Ectodermal cell (in vitro differentiated cells): ENCODE measurements around the gene CD79A.
"Not testable (repeated sequence)": the region's sequence is repeated elsewhere in the genome, so short reads cannot be mapped to it uniquely, and the experiment has no call there.

Experiments used
- H3K27ac ChIP-seq: 2 replicates; pipeline ENCODE4 v1.7.0; 2013; ENCODE audit warnings: mild to moderate bottlenecking, low read depth, low read length; ENCODE audit not compliant: insufficient read depth, poor library complexity, severe bottlenecking
- H3K27me3 ChIP-seq: 2 replicates; pipeline ENCODE4 v1.7.0; 2013; ENCODE audit warnings: mild to moderate bottlenecking, low read length; ENCODE audit not compliant: insufficient read depth, control insufficient read depth, poor library complexity, severe bottlenecking
- H3K36me3 ChIP-seq: one replicate; pipeline ENCODE4 v1.7.0; 2013; ENCODE audit warnings: low read length; ENCODE audit not compliant: control insufficient read depth, insufficient read depth
- H3K4me1 ChIP-seq: one replicate; pipeline ENCODE4 v1.7.0; 2013; ENCODE audit warnings: low read length; ENCODE audit not compliant: control insufficient read depth, insufficient read depth
- H3K4me3 ChIP-seq: 2 replicates; pipeline ENCODE4 v1.7.0; 2013; ENCODE audit warnings: low read depth, low read length, control low read depth; ENCODE audit not compliant: insufficient read depth
- H3K9me3 ChIP-seq: 2 replicates; pipeline ENCODE4 v1.7.0; 2013; ENCODE audit warnings: mild to moderate bottlenecking, low read length, moderate library complexity; ENCODE audit not compliant: control insufficient read depth
- WGBS, 2 experiments: methylation state at CpG; one replicate each; pipeline ENCODE4 v1.1.7; 2013; ENCODE audit warnings: missing lambda C conversion rate in 2 of 2; 5-methylcytosine and 5-hydroxymethylcytosine counted together

The CD79A gene

DNA sequence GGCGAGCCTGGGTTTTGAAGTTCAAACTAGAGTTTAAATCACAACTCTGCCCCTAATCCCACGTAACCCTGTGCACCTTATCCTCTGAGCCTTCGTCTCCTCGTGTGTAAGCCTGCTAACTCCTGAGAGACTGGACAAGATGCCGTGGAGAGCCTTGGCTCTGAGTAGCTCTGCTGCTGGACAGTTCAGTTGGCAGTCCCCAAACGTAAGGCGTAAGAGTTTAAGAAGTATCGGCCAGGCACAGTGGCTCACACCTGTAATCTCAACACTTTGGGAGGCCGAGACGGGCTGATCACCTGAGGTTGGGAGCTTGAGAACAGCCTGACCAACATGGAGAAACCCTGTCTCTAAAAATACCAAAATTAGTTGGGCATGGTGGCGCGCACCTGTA lies 4.7 kb upstream of the CD79A start:
- H3K4me1 ChIP-seq = no peaks in the 10 kb centered on the region
- H3K4me3 ChIP-seq = no peak overlapping the region
- WGBS, 2 experiments = 92 to 93% methylated on average over 12 of the region's 12 CpGs
- H3K27ac ChIP-seq = no peak overlapping the region
- peaks cover 28% of the 10 kb centered on the region for H3K36me3 ChIP-seq
- H3K27me3 ChIP-seq = no peaks in the 10 kb centered on the region
- no peaks in the 10 kb centered on the region for H3K9me3 ChIP-seq

DNA sequence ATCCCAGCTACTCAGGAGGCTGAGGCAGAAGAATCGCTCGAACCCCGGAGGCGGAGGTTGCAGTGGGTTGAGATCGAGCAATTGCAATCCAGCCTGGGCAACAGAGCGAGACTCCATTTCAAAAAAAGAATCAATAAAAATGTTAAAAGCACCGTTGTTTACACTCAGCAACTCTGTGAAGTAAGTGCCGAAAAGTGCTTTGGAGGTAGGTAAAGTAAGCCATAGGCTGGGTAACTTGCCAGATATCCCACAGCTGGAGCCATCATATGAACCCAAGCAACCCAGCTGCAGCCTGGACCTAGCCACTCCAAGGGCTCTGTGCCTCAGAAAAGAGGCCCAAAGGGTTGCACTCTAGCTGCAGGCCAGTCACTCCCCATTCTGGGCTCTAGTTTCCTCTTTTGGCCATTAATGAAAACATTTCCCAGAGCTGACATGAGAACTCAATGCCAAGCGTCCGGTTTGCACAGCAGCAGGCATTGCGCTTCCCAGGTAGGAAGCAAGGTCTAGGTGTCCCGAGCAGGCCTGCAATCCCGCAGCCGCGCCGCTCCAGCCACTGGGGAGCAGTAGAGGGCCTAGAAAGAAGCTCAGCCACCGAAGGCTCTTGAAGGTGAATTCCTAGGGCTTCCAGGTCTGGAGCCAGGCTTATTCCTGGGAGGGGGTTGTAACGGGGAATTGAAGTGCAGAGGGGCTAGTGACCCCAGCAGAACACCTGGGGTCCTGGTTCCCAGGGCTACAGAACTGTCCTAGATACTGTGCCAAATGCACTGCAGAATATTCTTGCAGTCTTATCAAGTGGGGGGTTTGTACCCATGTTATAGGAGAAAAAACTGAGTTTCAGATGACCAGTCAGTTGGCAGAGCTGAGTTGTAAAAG lies 4.1 kb upstream of the CD79A start:
- H3K36me3 ChIP-seq = peaks cover 23% of the 10 kb centered on the region
- no peak overlapping the region for H3K27ac ChIP-seq
- H3K9me3 ChIP-seq = no peaks in the 10 kb centered on the region
- H3K4me3 ChIP-seq = no peak overlapping the region
- H3K27me3 ChIP-seq = no peaks in the 10 kb centered on the region
- 49 to 50% methylated on average over 18 of the region's 18 CpGs for WGBS, 2 experiments
- H3K4me1 ChIP-seq = no peaks in the 10 kb centered on the region

DNA sequence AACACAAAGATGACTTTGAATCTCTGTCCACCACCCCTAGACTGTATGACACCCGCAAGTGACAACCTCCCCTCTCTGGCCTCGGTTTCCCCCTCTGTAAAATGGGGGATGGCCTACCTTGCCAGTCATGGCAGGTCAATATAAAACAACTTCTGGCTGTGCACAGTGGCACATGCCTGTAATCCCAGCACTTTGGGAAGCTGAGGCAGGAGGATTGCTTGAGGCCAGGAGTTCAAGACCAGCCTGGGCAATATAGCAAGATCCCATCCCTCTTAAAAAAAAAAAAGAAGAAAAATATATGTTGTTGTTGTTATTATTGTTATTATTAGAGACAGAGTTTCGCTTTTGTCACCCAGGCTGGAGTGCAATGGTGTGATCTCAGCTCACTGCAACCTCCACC lies 1.1 kb upstream of the CD79A start:
- H3K4me1 ChIP-seq, H3K27me3 ChIP-seq, H3K27ac ChIP-seq, H3K4me3 ChIP-seq, H3K36me3 ChIP-seq, H3K9me3 ChIP-seq: not testable (repeated sequence)
- WGBS, 2 experiments = 84 to 87% methylated on average over 3 of the region's 3 CpGs

DNA sequence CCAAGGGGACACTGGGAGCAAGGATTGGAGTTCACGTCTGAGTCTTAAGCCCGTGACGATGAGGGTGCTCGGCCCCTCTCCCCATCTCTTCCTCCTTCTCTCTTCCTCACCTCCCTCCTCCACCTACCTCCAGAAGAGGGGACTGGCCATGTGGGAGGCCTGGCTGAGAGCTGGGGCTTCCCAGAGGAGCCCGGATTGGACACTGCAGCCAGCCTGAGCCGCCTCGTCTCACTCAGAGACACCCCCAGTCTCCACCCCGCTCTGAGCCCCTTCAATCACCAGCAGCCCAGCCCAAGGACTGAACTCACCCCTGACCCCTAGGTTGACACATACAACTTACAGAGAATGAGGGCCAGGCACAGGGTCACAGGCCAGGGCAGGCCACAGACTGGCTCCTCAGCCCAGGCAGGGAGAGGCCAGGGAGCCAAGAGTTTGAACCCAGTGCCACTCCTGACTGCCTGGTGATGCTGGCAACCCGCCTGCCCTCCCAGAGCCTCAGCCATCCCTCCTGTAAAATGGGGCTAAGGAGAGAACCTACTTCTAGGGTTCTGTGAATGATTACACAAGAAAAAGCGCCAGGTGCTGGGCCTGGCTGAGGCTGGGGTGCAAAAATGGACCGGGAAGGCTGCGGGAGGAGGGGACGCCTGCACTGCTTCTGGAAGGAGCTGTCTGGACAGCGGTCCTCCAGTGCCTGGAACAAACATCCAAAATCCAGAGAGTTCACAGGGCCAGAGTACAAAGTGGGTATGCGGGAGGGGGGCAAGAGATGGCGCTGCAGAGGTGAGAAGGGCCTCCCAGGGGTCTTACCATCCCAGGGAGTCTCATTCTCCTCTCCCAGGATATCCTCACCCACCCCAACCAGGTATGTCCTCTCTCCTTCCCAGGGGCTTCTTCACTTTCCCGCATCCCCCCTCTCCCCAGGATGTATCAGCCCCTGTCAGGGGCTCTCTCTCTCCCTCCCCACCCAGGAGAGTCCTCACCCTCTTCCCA lies 1.1 kb downstream of the CD79A start:
- Histone ChIP-seq H3K4me1 (peaks cover 4% of the 10 kb centered on the region), H3K9me3 (no peaks in the 10 kb centered on the region), H3K27ac (no peak overlapping the region), H3K27me3 (peaks cover 26% of the 10 kb centered on the region), H3K36me3 (no peaks in the 10 kb centered on the region), H3K4me3 (no peak overlapping the region)
- 84 to 85% methylated on average over 17 of the region's 17 CpGs for WGBS, 2 experiments

GRCh38 chr19:41879080-41879479 lies 2.0 kb downstream of the CD79A start:
- peaks cover 33% of the 10 kb centered on the region for H3K27me3 ChIP-seq
- H3K4me3 ChIP-seq = no peak overlapping the region
- no peak overlapping the region for H3K27ac ChIP-seq
- H3K36me3 ChIP-seq = no peaks in the 10 kb centered on the region
- WGBS, 2 experiments = 89 to 92% methylated on average over 21 of the region's 21 CpGs
- peaks cover 4% of the 10 kb centered on the region for H3K4me1 ChIP-seq
- no peaks in the 10 kb centered on the region for H3K9me3 ChIP-seq

DNA sequence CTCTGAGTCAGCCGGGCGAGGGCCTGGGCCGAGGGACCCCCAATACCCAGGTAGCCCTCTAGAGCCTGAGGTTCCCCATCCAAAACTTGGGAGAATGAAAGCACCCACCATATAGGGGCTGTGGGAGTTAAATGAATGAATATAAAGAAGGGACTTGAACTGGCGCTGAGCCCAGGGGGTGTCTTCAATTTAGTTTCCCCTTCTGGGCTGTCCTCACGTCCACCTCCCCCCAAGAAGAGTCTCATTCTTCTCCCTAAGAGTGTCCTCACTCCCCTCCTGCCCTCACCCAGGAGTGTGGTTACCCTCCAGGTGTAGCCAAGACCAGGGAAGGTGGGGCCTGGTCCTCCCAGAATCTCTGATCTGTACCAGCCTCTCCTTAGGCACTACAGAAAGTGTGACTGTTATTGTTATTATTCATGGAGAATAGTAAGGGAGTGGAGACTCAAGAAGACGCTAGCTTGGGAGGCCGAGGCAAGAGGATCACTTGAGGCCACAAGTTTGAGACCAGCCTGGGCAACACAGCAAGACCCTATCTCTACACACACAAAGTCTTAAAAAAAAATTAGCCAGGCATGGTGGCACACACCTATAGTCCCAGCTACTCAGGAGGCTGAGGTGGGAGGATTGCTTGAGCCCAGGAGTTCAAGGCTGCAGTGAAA lies 2.7 kb downstream of the CD79A start:
- Histone ChIP-seq H3K27me3 (peaks cover 33% of the 10 kb centered on the region), H3K36me3 (no peaks in the 10 kb centered on the region), H3K4me1 (peaks cover 7% of the 10 kb centered on the region), H3K4me3 (no peak overlapping the region), H3K9me3 (no peaks in the 10 kb centered on the region), H3K27ac (no peak overlapping the region)
- 86 to 90% methylated on average over 7 of the region's 7 CpGs for WGBS, 2 experiments

DNA sequence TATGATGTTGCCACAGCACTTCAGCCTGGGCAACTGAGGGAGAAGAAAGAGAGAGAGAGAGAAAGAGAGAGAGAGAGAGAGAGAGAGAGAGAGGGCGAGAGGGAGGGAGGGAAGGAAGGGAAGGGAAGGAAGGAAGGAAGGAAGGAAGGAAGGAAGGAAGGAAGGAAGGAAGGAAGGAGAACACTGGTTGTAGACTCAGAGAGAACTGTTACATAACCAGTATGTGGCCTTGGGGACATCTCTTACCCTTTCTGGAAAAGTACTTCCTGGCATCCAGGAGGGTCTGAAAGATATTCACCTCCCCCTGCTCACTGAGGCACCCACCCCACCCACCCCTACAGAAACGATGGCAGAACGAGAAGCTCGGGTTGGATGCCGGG lies 3.2 kb downstream of the CD79A start:
- H3K4me3 ChIP-seq = no peak overlapping the region
- peaks cover 33% of the 10 kb centered on the region for H3K27me3 ChIP-seq
- H3K27ac ChIP-seq = no peak overlapping the region
- no peaks in the 10 kb centered on the region for H3K36me3 ChIP-seq
- no peaks in the 10 kb centered on the region for H3K9me3 ChIP-seq
- WGBS, 2 experiments = 81 to 88% methylated on average over 4 to 5 of the region's 5 CpGs
- H3K4me1 ChIP-seq = peaks cover 10% of the 10 kb centered on the region

DNA sequence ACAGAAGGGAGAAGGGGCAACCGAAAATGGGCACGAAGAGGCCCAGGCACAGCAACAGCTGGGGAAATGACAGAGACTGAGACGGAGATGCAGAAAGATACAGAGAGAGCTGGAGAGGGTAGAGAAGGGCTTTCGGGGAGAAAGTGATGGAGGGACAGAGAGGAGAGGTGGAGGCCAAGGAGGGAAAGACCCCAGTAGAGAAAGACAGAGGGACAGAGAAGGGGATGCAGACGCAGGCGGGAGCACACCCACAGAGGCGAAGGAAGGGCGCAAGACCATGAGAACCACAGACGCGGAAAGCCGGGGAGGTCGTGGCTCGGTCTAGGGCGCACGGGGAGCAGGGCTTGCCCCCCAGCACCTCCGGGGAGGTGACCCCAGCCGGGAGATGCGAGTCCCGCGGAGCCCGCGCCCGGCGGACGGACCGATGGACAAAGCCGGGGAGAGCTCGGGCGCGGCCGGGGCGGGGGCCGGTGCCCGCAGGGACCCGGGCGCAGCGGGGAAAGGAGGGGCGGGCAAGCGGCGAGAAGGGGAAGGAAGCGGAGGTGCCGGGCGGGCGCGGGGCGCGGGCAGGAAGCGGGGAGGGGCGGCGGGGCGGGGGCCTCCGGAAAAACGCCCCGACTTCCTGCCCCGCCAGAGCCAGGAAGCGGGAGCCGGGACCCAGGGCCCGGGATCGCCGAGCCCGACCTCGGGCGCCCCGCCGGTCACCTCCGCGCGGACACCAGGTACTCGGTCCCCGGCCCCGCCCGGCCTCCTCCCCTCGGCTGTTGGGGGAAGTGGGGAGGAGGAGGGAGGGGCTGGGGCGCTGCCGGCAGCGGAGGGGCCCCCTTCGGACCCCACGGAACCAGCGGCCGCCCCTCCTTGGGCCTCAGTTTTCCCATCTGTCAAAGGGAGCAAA lies 5.7 kb downstream of the CD79A start, which contains the start of gene ARHGEF1:
ARHGEF1 (plus strand) TSS at position 617 of the 895 bp plus-strand sequence. CDS start 4,899 bp downstream, outside the sequence.
- no peaks in the 10 kb centered on the region for H3K9me3 ChIP-seq
- H3K4me1 ChIP-seq = peaks cover 10% of the 10 kb centered on the region
- H3K27me3 ChIP-seq = peaks cover 33% of the 10 kb centered on the region
- H3K4me3 ChIP-seq = peak within 1 kb of the TSS; percentile 60
- no peak within 1 kb of the TSS for H3K27ac ChIP-seq
- H3K36me3 ChIP-seq = no peaks in the 10 kb centered on the region
- 2 to 3% methylated on average over 80 of the region's 80 CpGs for WGBS, 2 experiments

- no peak overlapping the region for H3K27ac ChIP-seq
- no peaks in the 10 kb centered on the region for H3K36me3 ChIP-seq
- H3K9me3 ChIP-seq = no peaks in the 10 kb centered on the region
- H3K27me3 ChIP-seq = peaks cover 33% of the 10 kb centered on the region
- H3K4me1 ChIP-seq = peaks cover 10% of the 10 kb centered on the region
- H3K4me3 ChIP-seq = peak overlapping the region; percentile 60
- 4% methylated on average over 23 of the region's 23 CpGs for WGBS, 2 experiments
Measured at GRCh38 chr19:41883463-41883820, 6.4 kb downstream of the CD79A start.
